Neural cell (in vitro differentiated cells): Measurements from ENCODE around the gene PEF1. TPM values are rescaled to one million over a fixed set of nuclear protein-coding genes. Genes with fewer than 3 reads are reported as not detected.

ENCODE experiments used
- H2AFZ ChIP-seq: fragments of 200-600, 300-800 bp; sonication (generic), shearing (Covaris generic); 2 replicates; pipeline ENCODE4 v1.6.0; 2014; ENCODE audit warnings: low read depth, mild to moderate bottlenecking, antibody characterized with exemption, low read length, moderate library complexity
- H3F3A ChIP-seq: fragments of 200-600 bp; shearing (Covaris generic); 2 replicates; pipeline ENCODE4 v1.6.1; 2016; ENCODE audit warnings: mild to moderate bottlenecking, moderate library complexity, mixed read lengths, antibody characterized with exemption, low read length; ENCODE audit not compliant: insufficient read depth, poor library complexity, severe bottlenecking
- H3K27ac ChIP-seq: fragments of 200-600, 300-800 bp; sonication (generic), shearing (Covaris generic); 2 replicates; pipeline ENCODE4 v1.5.1; 2014; ENCODE audit warnings: mild to moderate bottlenecking, low read length, moderate library complexity
- H3K27me3 ChIP-seq: fragments of 300-800, 200-600 bp; sonication (generic), shearing (Covaris generic); 2 replicates; pipeline ENCODE4 v1.6.0; 2014; ENCODE audit warnings: mild to moderate bottlenecking, low read depth, low read length, moderate library complexity; ENCODE audit not compliant: insufficient read depth
- H3K36me3 ChIP-seq: fragments of 300-800, 200-600 bp; sonication (generic), shearing (Covaris generic); 2 replicates; pipeline ENCODE4 v1.5.1; 2014; ENCODE audit warnings: mild to moderate bottlenecking, antibody characterized with exemption, low read length, moderate library complexity; ENCODE audit not compliant: insufficient read depth
- H3K4me2 ChIP-seq: fragments of 300-800, 200-600 bp; sonication (generic), shearing (Covaris generic); 2 replicates; pipeline ENCODE4 v1.6.0; 2014; ENCODE audit warnings: mild to moderate bottlenecking, low read length
- H3K4me3 ChIP-seq: fragments of 300-800, 200-600 bp; sonication (generic), shearing (Covaris generic); 2 replicates; pipeline ENCODE4 v1.5.1; 2014; ENCODE audit warnings: mild to moderate bottlenecking, low read length, moderate library complexity
- H3K79me2 ChIP-seq: fragments of 200-600 bp; shearing (Covaris generic); replicated peaks from 2 replicates; pipeline ENCODE4 v1.6.0; 2014; ENCODE audit warnings: mild to moderate bottlenecking, low read length, moderate library complexity; ENCODE audit not compliant: insufficient read depth
- H3K9ac ChIP-seq: fragments of 300-800, 200-600 bp; sonication (generic), shearing (Covaris generic); 2 replicates; pipeline ENCODE4 v1.6.1; 2016; ENCODE audit warnings: mild to moderate bottlenecking, low read length, mixed read lengths
- H3K9me2 ChIP-seq: fragments of 200-600 bp; shearing (Covaris generic); 2 replicates; pipeline ENCODE4 v1.6.1; 2016; ENCODE audit warnings: mild to moderate bottlenecking, low read length, mixed read lengths; ENCODE audit not compliant: insufficient read depth
- H3K9me3 ChIP-seq: fragments of 200-600, 300-800 bp; sonication (generic), shearing (Covaris generic); 2 replicates; pipeline ENCODE4 v1.6.1; 2016; ENCODE audit warnings: mild to moderate bottlenecking, mixed run types, low read length, moderate library complexity, mixed read lengths
- H4K20me1 ChIP-seq: fragments of 200-600 bp; shearing (Covaris generic); 2 replicates; pipeline ENCODE4 v1.6.1; 2016; ENCODE audit warnings: mild to moderate bottlenecking, mixed run types; ENCODE audit not compliant: insufficient read depth
- EP300 ChIP-seq: fragments of 450-650 bp; conservative IDR thresholded peaks from 2 replicates; pipeline ENCODE4 v1.6.1; 2014; ENCODE audit warnings: antibody characterized with exemption, mild to moderate bottlenecking, moderate library complexity; ENCODE audit not compliant: poor library complexity, severe bottlenecking
- EZH2 ChIP-seq: fragments of 200-600, 300-800 bp; shearing (Covaris generic), sonication (generic); IDR thresholded peaks from 2 replicates; pipeline ENCODE4 v1.6.1; 2014; ENCODE audit warnings: antibody characterized with exemption, low read length, borderline replicate concordance, mild to moderate bottlenecking; ENCODE audit not compliant: insufficient read depth, poor library complexity, severe bottlenecking
- MXI1 ChIP-seq: fragments of 450-650 bp; conservative IDR thresholded peaks from 2 replicates; pipeline ENCODE4 v1.6.1; 2014; ENCODE audit warnings: antibody characterized with exemption, mild to moderate bottlenecking; ENCODE audit not compliant: poor library complexity, severe bottlenecking
- POLR2AphosphoS5 ChIP-seq: IDR thresholded peaks from 2 replicates; pipeline ENCODE4 v1.6.1; 2012
- RAD21 ChIP-seq: fragments of 450-650 bp; conservative IDR thresholded peaks from 2 replicates; pipeline ENCODE4 v1.6.1; 2014; ENCODE audit warnings: antibody characterized with exemption, mild to moderate bottlenecking, moderate library complexity
- REST ChIP-seq: IDR thresholded peaks from 2 replicates; pipeline ENCODE4 v1.6.1; 2012; ENCODE audit warnings: borderline replicate concordance
- SMC3 ChIP-seq: fragments of 450-650 bp; conservative IDR thresholded peaks from 2 replicates; pipeline ENCODE4 v1.6.1; 2014; ENCODE audit warnings: antibody characterized with exemption, mild to moderate bottlenecking, moderate library complexity; ENCODE audit not compliant: poor library complexity
- TAF1 ChIP-seq: IDR thresholded peaks from 2 replicates; pipeline ENCODE4 v1.6.1; 2012; ENCODE audit warnings: low read depth
- polyA plus RNA-seq: library from polyadenylated mRNA; depleted of rRNA; stranded (reverse); fragments of >200 nt; gene quantifications from 2 replicates; pipeline ENCODE4 v1.2.3, GENCODE V29; 2014
- TF ChIP-seq, protein P1 (sequence below): fragments of 450-650 bp; IDR thresholded peaks from 2 replicates; pipeline ENCODE4 v1.5.1; 2014; ENCODE audit warnings: antibody characterized with exemption, mild to moderate bottlenecking, moderate library complexity; ENCODE audit not compliant: poor library complexity, severe bottlenecking

Gene PEF1
- polyA plus RNA-seq, 1 donor from 2014 or later: 48.2 TPM

DNA sequence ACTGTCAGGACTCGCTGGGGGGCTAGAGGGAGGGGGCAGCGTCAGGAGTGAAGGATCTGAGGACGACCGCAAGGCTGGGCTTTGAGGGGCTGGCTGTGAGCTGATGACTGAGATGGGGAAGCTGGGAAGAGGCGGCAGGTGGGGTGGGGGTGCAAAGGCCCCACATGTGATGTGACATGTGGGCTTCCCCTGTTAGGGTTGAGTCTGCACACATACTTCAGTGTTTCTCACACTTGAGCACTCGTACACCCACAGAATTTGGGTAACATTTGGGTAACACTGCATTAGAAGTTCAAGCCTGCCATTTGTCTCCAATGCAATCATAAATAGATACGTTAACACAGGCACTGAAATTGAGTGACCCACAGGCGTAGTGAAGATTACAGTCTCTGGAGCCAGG is 42.9 kb upstream of the PEF1 start:
- Histone ChIP-seq H4K20me1 (no peaks in the 10 kb centered on the region), H2AFZ (no peak overlapping the region), H3K9ac (no peak overlapping the region), H3K4me3 (no peak overlapping the region), H3K79me2 (no peaks in the 10 kb centered on the region), H3K36me3 (no peaks in the 10 kb centered on the region), H3K9me3 (no peaks in the 10 kb centered on the region), H3F3A (no peaks in the 10 kb centered on the region), H3K4me2 (no peak overlapping the region), H3K9me2 (no peaks in the 10 kb centered on the region), H3K27ac (no peak overlapping the region), H3K27me3 (no peaks in the 10 kb centered on the region)
- TF ChIP-seq REST (no peak), EZH2 (no peak), EP300 (no peak), SMC3 (no peak), MXI1 (no peak), RAD21 (no peak), TAF1 (no peak), POLR2AphosphoS5 (no peak)
- TF ChIP-seq, protein P1, sequence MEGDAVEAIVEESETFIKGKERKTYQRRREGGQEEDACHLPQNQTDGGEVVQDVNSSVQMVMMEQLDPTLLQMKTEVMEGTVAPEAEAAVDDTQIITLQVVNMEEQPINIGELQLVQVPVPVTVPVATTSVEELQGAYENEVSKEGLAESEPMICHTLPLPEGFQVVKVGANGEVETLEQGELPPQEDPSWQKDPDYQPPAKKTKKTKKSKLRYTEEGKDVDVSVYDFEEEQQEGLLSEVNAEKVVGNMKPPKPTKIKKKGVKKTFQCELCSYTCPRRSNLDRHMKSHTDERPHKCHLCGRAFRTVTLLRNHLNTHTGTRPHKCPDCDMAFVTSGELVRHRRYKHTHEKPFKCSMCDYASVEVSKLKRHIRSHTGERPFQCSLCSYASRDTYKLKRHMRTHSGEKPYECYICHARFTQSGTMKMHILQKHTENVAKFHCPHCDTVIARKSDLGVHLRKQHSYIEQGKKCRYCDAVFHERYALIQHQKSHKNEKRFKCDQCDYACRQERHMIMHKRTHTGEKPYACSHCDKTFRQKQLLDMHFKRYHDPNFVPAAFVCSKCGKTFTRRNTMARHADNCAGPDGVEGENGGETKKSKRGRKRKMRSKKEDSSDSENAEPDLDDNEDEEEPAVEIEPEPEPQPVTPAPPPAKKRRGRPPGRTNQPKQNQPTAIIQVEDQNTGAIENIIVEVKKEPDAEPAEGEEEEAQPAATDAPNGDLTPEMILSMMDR: no peak

GRCh38 chr1:31685795-31686194 is 41.1 kb upstream of the PEF1 start:
- no peaks in the 10 kb centered on the region for H3F3A ChIP-seq
- H3K27me3 ChIP-seq: no peaks in the 10 kb centered on the region
- no peak overlapping the region for H3K27ac ChIP-seq
- no peak overlapping the region for H3K4me2 ChIP-seq
- no peaks in the 10 kb centered on the region for H3K36me3 ChIP-seq
- TF ChIP-seq EP300 (no peak), EZH2 (no peak), POLR2AphosphoS5 (no peak), TAF1 (no peak)
- TF ChIP-seq, protein P1: no peak
- no peak overlapping the region for H3K9ac ChIP-seq
- no peak overlapping the region for H2AFZ ChIP-seq
- no peaks in the 10 kb centered on the region for H3K9me2 ChIP-seq
- no peak overlapping the region for H3K4me3 ChIP-seq
- no peaks in the 10 kb centered on the region for H3K9me3 ChIP-seq
- no peaks in the 10 kb centered on the region for H4K20me1 ChIP-seq
- H3K79me2 ChIP-seq: no peaks in the 10 kb centered on the region
